Testis (tissue), 3 donors: ENCODE measurements around the gene IGFBPL1. TPM values are rescaled to one million over a fixed set of nuclear protein-coding genes. Genes with fewer than 3 reads are reported as not detected.

Source experiments
- DNase-seq: peaks from one replicate; pipeline ENCODE4 v3.0.0-alpha.2; 2019
- H3K27ac ChIP-seq, 2 donors: fragments of 200-600 bp; sonication (generic); one replicate each; pipeline ENCODE4 v1.5.1; 2019
- H3K27me3 ChIP-seq: fragments of 200-600 bp; sonication (generic); one replicate; pipeline ENCODE4 v1.5.1; 2019
- H3K36me3 ChIP-seq: fragments of 200-600 bp; sonication (generic); one replicate; pipeline ENCODE4 v1.5.1; 2017; ENCODE audit warnings: low read depth; ENCODE audit errors: missing control alignments
- H3K4me1 ChIP-seq: fragments of 200-600 bp; sonication (generic); one replicate; pipeline ENCODE4 v1.5.1; 2019
- H3K4me3 ChIP-seq, 2 donors: fragments of 200-600 bp; sonication (generic); one replicate each; pipeline ENCODE4 v1.5.1; 2017 to 2019
- H3K9me3 ChIP-seq: fragments of 200-600 bp; sonication (generic); one replicate; pipeline ENCODE4 v1.5.1; 2017
- POLR2A ChIP-seq: fragments of 450-650 bp; IDR thresholded peaks from one replicate; pipeline ENCODE4 v1.6.1; 2017; ENCODE audit warnings: antibody characterized with exemption, mild to moderate bottlenecking, moderate library complexity
- WGBS, 2 donors: methylation state at CpG; one replicate each; pipeline ENCODE4 v1.1.5; 2018; 5-methylcytosine and 5-hydroxymethylcytosine counted together
- intact Hi-C: fragments of 100-400 bp; cut with DNase I; formaldehyde crosslinking; loops from one replicate; pipeline ENCODE4 v1.15.1; 2023; ENCODE audit warnings: low total_unique reads
- polyA plus RNA-seq: library from polyadenylated mRNA; stranded (reverse); fragments of 350-450 nt; fragmentation: Illumina TruSeq; extraction: RNeasy Lipid Tissue Mini Kit (QIAGEN cat#74804); gene quantifications from one replicate; pipeline ENCODE4 v1.2.3, GENCODE V29; 2014; ENCODE audit warnings: low read depth, low replicate concordance; ENCODE audit not compliant: insufficient read depth
- total RNA-seq, 2 donors: library from RNA; depleted of rRNA; stranded (reverse); fragments of >200 nt; gene quantifications; one replicate each; pipeline ENCODE4 v1.2.3, GENCODE V29; 2016
- TF ChIP-seq, protein P1 (sequence below), 3 experiments: fragments of 450-650 bp in 2 of 3; fragments of 200-600 bp in 1 of 3; sonication (generic) in 1 of 3; IDR thresholded peaks; one replicate each; pipeline ENCODE4 v1.5.1; 2016 to 2019; ENCODE audit warnings: antibody characterized with exemption in 3 of 3, mild to moderate bottlenecking in 2 of 3, moderate library complexity in 1 of 3

Gene IGFBPL1
- total and polyA plus RNA-seq, 3 donors from 2014 or later: 5.8 to 18.4 (median 18.0) TPM

DNA sequence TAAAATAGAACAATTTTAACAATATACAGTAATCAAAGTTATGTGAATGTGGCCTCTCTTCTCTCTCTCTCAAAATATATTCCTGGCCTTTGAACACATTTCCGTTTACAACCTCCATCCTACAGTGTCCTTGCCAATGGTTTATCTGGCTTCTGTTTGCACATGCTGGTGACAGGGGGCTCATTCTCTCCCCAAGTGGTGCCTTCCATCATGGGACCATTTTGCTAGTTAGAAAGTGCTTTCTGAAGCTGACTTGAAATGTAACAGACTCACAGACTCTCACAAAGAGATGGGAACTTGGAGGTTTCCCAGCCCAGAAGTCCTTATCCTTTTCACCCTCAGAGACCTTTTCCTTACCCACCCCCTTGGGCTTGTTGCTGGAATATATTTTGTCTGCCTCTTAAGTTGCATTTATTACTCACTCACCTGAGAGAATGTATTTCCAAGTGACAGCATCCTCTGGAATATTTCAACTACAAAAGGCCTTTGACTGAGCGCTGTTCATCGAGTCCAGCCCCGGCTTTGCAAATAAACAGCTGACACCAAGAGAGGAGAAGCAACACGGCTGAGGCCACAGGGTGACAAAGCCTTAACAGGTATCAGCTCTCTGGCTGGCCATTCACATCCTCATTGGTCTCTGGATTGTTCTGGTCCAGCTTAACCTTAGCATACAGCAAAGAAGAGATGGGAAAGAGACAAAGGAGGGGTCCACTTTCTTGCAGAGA, 49.2 kb downstream of the IGFBPL1 start:
- H3K4me3 ChIP-seq: no peak overlapping the region
- no peak overlapping the region for H3K27ac ChIP-seq
- peaks cover 13% of the 10 kb centered on the region for H3K4me1 ChIP-seq
- H3K27me3 ChIP-seq: no peaks in the 10 kb centered on the region
- intact Hi-C loops: no loop called here
- no peak for DNase-seq
- no peak for TF ChIP-seq POLR2A
- TF ChIP-seq, protein P1, sequence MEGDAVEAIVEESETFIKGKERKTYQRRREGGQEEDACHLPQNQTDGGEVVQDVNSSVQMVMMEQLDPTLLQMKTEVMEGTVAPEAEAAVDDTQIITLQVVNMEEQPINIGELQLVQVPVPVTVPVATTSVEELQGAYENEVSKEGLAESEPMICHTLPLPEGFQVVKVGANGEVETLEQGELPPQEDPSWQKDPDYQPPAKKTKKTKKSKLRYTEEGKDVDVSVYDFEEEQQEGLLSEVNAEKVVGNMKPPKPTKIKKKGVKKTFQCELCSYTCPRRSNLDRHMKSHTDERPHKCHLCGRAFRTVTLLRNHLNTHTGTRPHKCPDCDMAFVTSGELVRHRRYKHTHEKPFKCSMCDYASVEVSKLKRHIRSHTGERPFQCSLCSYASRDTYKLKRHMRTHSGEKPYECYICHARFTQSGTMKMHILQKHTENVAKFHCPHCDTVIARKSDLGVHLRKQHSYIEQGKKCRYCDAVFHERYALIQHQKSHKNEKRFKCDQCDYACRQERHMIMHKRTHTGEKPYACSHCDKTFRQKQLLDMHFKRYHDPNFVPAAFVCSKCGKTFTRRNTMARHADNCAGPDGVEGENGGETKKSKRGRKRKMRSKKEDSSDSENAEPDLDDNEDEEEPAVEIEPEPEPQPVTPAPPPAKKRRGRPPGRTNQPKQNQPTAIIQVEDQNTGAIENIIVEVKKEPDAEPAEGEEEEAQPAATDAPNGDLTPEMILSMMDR (IDR thresholded peaks at IDR 0.05): no peak
- H3K9me3 ChIP-seq: no peaks in the 10 kb centered on the region
- no peaks in the 10 kb centered on the region for H3K36me3 ChIP-seq
- 79 to 88% methylated on average over 5 of the region's 5 CpGs for WGBS, 2 donors

GRCh38 chr9:38373679-38374078, 50.6 kb downstream of the IGFBPL1 start:
- Histone ChIP-seq H3K4me1 (peaks cover 7% of the 10 kb centered on the region), H3K27me3 (no peaks in the 10 kb centered on the region), H3K4me3 (no peak overlapping the region), H3K27ac (no peak overlapping the region), H3K36me3 (no peaks in the 10 kb centered on the region), H3K9me3 (no peaks in the 10 kb centered on the region)
- DNase-seq: no peak
- 87 to 90% methylated on average over 3 of the region's 3 CpGs for WGBS, 2 donors
- intact Hi-C loops: no loop called here
- TF ChIP-seq, protein P1 (IDR thresholded peaks at IDR 0.05): no peak
- TF ChIP-seq POLR2A: no peak

DNA sequence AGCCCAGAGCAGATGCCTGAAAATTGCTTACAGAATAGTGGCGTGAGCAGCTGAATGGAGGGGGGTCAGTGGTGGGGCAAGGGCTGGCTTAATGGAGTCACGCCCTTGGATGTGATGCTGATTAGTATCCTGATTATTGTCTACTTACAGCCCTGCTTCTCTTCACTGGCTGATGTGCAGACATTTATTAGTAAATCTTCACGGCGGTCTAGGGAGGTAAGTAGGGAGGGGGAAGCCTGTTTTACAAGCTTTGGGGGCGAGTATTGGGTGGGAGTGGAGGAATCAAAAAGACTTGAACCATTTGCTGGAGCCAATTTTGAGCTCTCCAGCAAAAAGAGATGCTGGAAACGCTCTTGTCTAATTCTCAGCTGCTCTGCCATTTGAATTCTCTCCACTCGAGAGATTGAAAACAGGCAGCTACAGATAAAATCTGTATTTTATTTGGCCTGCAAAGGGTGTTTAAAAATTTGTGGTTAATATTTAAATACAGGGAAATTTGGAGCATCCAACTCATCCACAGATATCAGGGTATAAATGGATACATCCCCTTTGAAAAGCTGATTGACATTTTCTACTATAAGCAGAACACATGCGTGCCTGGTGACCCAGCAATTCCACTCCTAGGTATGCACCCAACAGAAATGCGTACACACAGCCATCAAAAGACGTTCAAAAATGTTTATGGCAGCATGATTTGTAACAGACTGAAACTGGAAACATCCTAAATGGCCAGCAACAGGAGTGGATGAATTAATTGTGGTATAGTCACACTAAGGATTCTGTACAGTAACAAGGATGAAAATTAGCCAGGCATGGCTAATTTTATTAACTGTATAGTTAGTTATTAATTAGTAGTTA, 51.3 kb downstream of the IGFBPL1 start:
- TF ChIP-seq, protein P1 (IDR thresholded peaks at IDR 0.05): no peak
- no peak for TF ChIP-seq POLR2A
- Histone ChIP-seq H3K4me1 (peaks cover 3% of the 10 kb centered on the region), H3K4me3 (no peak overlapping the region), H3K36me3 (no peaks in the 10 kb centered on the region), H3K27me3 (no peaks in the 10 kb centered on the region), H3K27ac (no peak overlapping the region), H3K9me3 (no peaks in the 10 kb centered on the region)
- 87% methylated on average over 10 of the region's 10 CpGs for WGBS, 2 donors
- intact Hi-C loops: no loop called here
- peak; percentile 5 for DNase-seq

GRCh38 chr9:38371495-38371894, 52.8 kb downstream of the IGFBPL1 start:
- intact Hi-C loops: no loop called here
- 92 to 100% methylated on average over 2 of the region's 2 CpGs for WGBS, 2 donors

More at GRCh38 chr9:38371495-38371894, 52.8 kb downstream of the IGFBPL1 start:
- Histone ChIP-seq H3K36me3 (no peaks in the 10 kb centered on the region), H3K4me1 (no peaks in the 10 kb centered on the region), H3K27me3 (no peaks in the 10 kb centered on the region), H3K27ac (no peak overlapping the region), H3K4me3 (no peak overlapping the region), H3K9me3 (no peaks in the 10 kb centered on the region)
- no peak for TF ChIP-seq POLR2A
- TF ChIP-seq, protein P1 (IDR thresholded peaks at IDR 0.05): peak in 1 of 3 experiments; percentile 27
- peak; percentile 63 for DNase-seq
